ENCODE results near the gene PCSK6. TPM values are rescaled to one million over a fixed set of nuclear protein-coding genes. Genes with fewer than 3 reads are reported as not detected.

Gene PCSK6
- 1.2 and 11.0 TPM in 2 replicates for total RNA-seq

GRCh38 chr15:101489599-101490407 lies at the start of gene PCSK6:
Gene PCSK6, minus strand, starts transcription at chr15:101489707. Its CDS starts 37 bp downstream, at chr15:101489670.
- DNase-seq (ENCODE audit: low read depth): no peak

- DNase-seq (ENCODE audit: low read depth): no peak
These were observed 49.5 kb upstream of the PCSK6 start for GRCh38 chr15:101538996-101539395.

GRCh38 chr15:101538177-101538576 lies 48.7 kb upstream of the PCSK6 start:
- peak; percentile 19 for DNase-seq (ENCODE audit: low read depth)

GRCh38 chr15:101537483-101538080 lies 48.1 kb upstream of the PCSK6 start:
- no peak for DNase-seq (ENCODE audit: low read depth)

- no peak for DNase-seq (ENCODE audit: low read depth)
These were observed 47.4 kb upstream of the PCSK6 start for GRCh38 chr15:101536875-101537405.

GRCh38 chr15:101536166-101536874 lies 46.8 kb upstream of the PCSK6 start:
- no peak for DNase-seq (ENCODE audit: low read depth)

- no peak for DNase-seq (ENCODE audit: low read depth)
These were observed 45.8 kb upstream of the PCSK6 start for GRCh38 chr15:101535170-101535902.

- DNase-seq (ENCODE audit: low read depth): no peak
These were observed 45.0 kb upstream of the PCSK6 start for GRCh38 chr15:101534376-101534970.

GRCh38 chr15:101533371-101534140 lies 44.0 kb upstream of the PCSK6 start:
- no peak for DNase-seq (ENCODE audit: low read depth)

GRCh38 chr15:101532865-101533264 lies 43.4 kb upstream of the PCSK6 start:
- DNase-seq (ENCODE audit: low read depth): no peak

- DNase-seq (ENCODE audit: low read depth): no peak
These were observed 41.7 kb upstream of the PCSK6 start for GRCh38 chr15:101531170-101531569.

GRCh38 chr15:101530224-101530958 lies 40.9 kb upstream of the PCSK6 start:
- peak; percentile 36 for DNase-seq (ENCODE audit: low read depth)

GRCh38 chr15:101528917-101529299 lies 39.4 kb upstream of the PCSK6 start:
- DNase-seq (ENCODE audit: low read depth): peak; percentile 82

- DNase-seq (ENCODE audit: low read depth): peak; percentile 93
These were observed 38.8 kb upstream of the PCSK6 start for GRCh38 chr15:101528108-101528916.

- DNase-seq (ENCODE audit: low read depth): no peak
These were observed 37.4 kb upstream of the PCSK6 start for GRCh38 chr15:101526890-101527289.

- DNase-seq (ENCODE audit: low read depth): no peak
These were observed 36.9 kb upstream of the PCSK6 start for GRCh38 chr15:101526442-101526841.

GRCh38 chr15:101526021-101526420 lies 36.5 kb upstream of the PCSK6 start:
- DNase-seq (ENCODE audit: low read depth): no peak

GRCh38 chr15:101525087-101525669 lies 35.7 kb upstream of the PCSK6 start:
- no peak for DNase-seq (ENCODE audit: low read depth)

- no peak for DNase-seq (ENCODE audit: low read depth)
These were observed 34.0 kb upstream of the PCSK6 start for GRCh38 chr15:101523560-101523940.
